H1 (cell line): ENCODE results near the gene LMO4. TPM values are rescaled to one million over a fixed set of nuclear protein-coding genes. Genes with fewer than 3 reads are reported as not detected.

ENCODE experiments used
- CTCF ChIA-PET: fragments of 300-600 bp; sonication (Branson Sonifier 250); formaldehyde crosslinking; loops from one replicate; lab custom pipeline; 2021; ENCODE audit not compliant: partially characterized antibody; lab: Charles Lee
- POLR2A ChIA-PET: fragments of 300-600 bp; sonication (Branson Sonifier 250); formaldehyde crosslinking; loops from one replicate; lab custom pipeline; 2021; ENCODE audit warnings: inconsistent platforms; ENCODE audit not compliant: partially characterized antibody; lab: Charles Lee
- DNase-seq, 2 experiments: peaks; one replicate each; pipeline versions ENCODE4 v3.0.0 to v3.0.0-alpha.2; 2010 to 2022; ENCODE audit warnings: low spot score in 2 of 2, low read depth in 1 of 2, mixed read lengths in 1 of 2
- FAIRE-seq: peaks from 2 replicates; lab custom pipeline; 2011; peaks lifted over from hg19 to GRCh38; lab: Jason Lieb, UNC
- H2AFZ ChIP-seq: 2 replicates; pipeline ENCODE4 v1.8.1; 2012; ENCODE audit warnings: low read length, inconsistent platforms
- H2AK5ac ChIP-seq: 2 replicates; pipeline ENCODE4 v1.6.1; 2013; ENCODE audit warnings: low read depth, low read length
- H2BK120ac ChIP-seq: replicated peaks from 2 replicates; pipeline ENCODE3; 2013; ENCODE audit warnings: low read depth, low read length, inconsistent platforms
- H2BK12ac ChIP-seq: 2 replicates; pipeline ENCODE4 v1.6.1; 2013; ENCODE audit warnings: low read depth, low read length
- H2BK15ac ChIP-seq: 2 replicates; pipeline ENCODE4 v1.6.1; 2013; ENCODE audit warnings: low read length
- H2BK20ac ChIP-seq: 2 replicates; pipeline ENCODE4 v1.6.1; 2013; ENCODE audit warnings: low read length
- H2BK5ac ChIP-seq: 2 replicates; pipeline ENCODE4 v1.6.1; 2013; ENCODE audit warnings: low read depth, low read length
- H3K14ac ChIP-seq: 2 replicates; pipeline ENCODE4 v1.6.1; 2013; ENCODE audit warnings: inconsistent platforms; ENCODE audit not compliant: insufficient read length
- H3K18ac ChIP-seq: 2 replicates; pipeline ENCODE4 v1.6.1; 2013; ENCODE audit warnings: low read length; ENCODE audit errors: extremely low read depth
- H3K23ac ChIP-seq: 2 replicates; pipeline ENCODE4 v1.6.1; 2013; ENCODE audit warnings: inconsistent platforms; ENCODE audit not compliant: insufficient read length
- H3K23me2 ChIP-seq: 2 replicates; pipeline ENCODE4 v1.6.1; 2013; ENCODE audit warnings: low read depth, low read length
- H3K27ac ChIP-seq: 2 replicates; pipeline ENCODE4 v1.6.1; 2011; ENCODE audit warnings: low read depth, low read length, inconsistent platforms
- H3K27me3 ChIP-seq, 4 experiments: replicated peaks in 1 of 4; 1 replicate in 1 of 4; 2 replicates in 3 of 4; pipeline versions ENCODE4 v1.6.1 to v1.8.1; 2011 to 2013; ENCODE audit warnings: low read length in 3 of 4, mild to moderate bottlenecking in 3 of 4, inconsistent platforms in 2 of 4, mixed read lengths in 2 of 4, moderate library complexity in 1 of 4; ENCODE audit not compliant: control insufficient read depth in 3 of 4, insufficient read depth in 3 of 4; ENCODE audit errors: extremely low read depth in 1 of 4
- H3K36me3 ChIP-seq, 4 experiments: 2 replicates each; pipeline versions ENCODE4 v1.6.1 to v1.8.1; 2011 to 2013; ENCODE audit warnings: mild to moderate bottlenecking in 4 of 4, low read length in 3 of 4, moderate library complexity in 2 of 4, control low read depth in 1 of 4, inconsistent platforms in 1 of 4; ENCODE audit not compliant: insufficient read depth in 4 of 4, control insufficient read depth in 2 of 4
- H3K4ac ChIP-seq: replicated peaks from 2 replicates; pipeline ENCODE3; 2013; ENCODE audit warnings: low read length, low read depth, mixed read lengths, inconsistent platforms; ENCODE audit not compliant: insufficient read length
- H3K4me1 ChIP-seq, 4 experiments: replicated peaks in 1 of 4; 1 replicate in 1 of 4; 2 replicates in 3 of 4; pipeline versions ENCODE4 v1.6.1 to v1.8.1; 2011 to 2013; ENCODE audit warnings: low read length in 3 of 4, inconsistent platforms in 2 of 4, mixed read lengths in 1 of 4; ENCODE audit not compliant: insufficient read depth in 4 of 4, control insufficient read depth in 3 of 4
- H3K4me2 ChIP-seq, 2 experiments: 2 replicates each; pipeline versions ENCODE4 v1.6.1 to v1.8.1; 2011 to 2013; ENCODE audit warnings: low read depth in 2 of 2, low read length in 2 of 2, control low read depth in 1 of 2, inconsistent platforms in 1 of 2, mild to moderate bottlenecking in 1 of 2; ENCODE audit not compliant: insufficient read depth in 1 of 2
- H3K4me3 ChIP-seq, 4 experiments: fragments of 200-600, 300-600 bp in 1 of 4; sonication (generic), shearing (Covaris generic), sonication (Bioruptor Twin) in 1 of 4; 2 replicates each; pipeline versions ENCODE4 v1.5.1 to v1.8.1; 2011 to 2016; ENCODE audit warnings: low read length in 4 of 4, low read depth in 3 of 4, control low read depth in 2 of 4, inconsistent platforms in 2 of 4, mild to moderate bottlenecking in 2 of 4, mixed read lengths in 1 of 4, moderate library complexity in 1 of 4; ENCODE audit not compliant: insufficient read depth in 2 of 4; ENCODE audit errors: extremely low read depth in 1 of 4
- H3K56ac ChIP-seq: replicated peaks from 2 replicates; pipeline ENCODE3; 2013; ENCODE audit warnings: low read depth, mild to moderate bottlenecking, mixed read lengths, low read length, inconsistent platforms; ENCODE audit not compliant: insufficient read length
- H3K79me1 ChIP-seq: 2 replicates; pipeline ENCODE4 v1.6.1; 2013; ENCODE audit warnings: low read depth, low read length, control low read depth
- H3K79me2 ChIP-seq, 2 experiments: 2 replicates each; pipeline versions ENCODE4 v1.6.1 to v1.8.1; 2012 to 2013; ENCODE audit warnings: low read length in 2 of 2, mild to moderate bottlenecking in 2 of 2, inconsistent platforms in 1 of 2; ENCODE audit not compliant: insufficient read depth in 2 of 2, control insufficient read depth in 1 of 2
- H3K9ac ChIP-seq, 4 experiments: replicated peaks in 1 of 4; 1 replicate in 1 of 4; 2 replicates in 3 of 4; pipeline versions ENCODE4 v1.6.1 to v1.8.1; 2011 to 2013; ENCODE audit warnings: low read depth in 3 of 4, low read length in 3 of 4, control low read depth in 2 of 4, mild to moderate bottlenecking in 2 of 4, moderate library complexity in 2 of 4, inconsistent platforms in 1 of 4; ENCODE audit errors: extremely low read depth in 1 of 4
- H3K9me3 ChIP-seq, 2 experiments: 2 replicates each; pipeline versions ENCODE4 v1.6.1 to v1.8.1; 2012 to 2013; ENCODE audit warnings: mild to moderate bottlenecking in 2 of 2, moderate library complexity in 2 of 2, control low read depth in 1 of 2, inconsistent platforms in 1 of 2, low read depth in 1 of 2, low read length in 1 of 2, mixed read lengths in 1 of 2; ENCODE audit not compliant: insufficient read depth in 2 of 2
- H4K20me1 ChIP-seq, 2 experiments: replicated peaks in 1 of 2; 2 replicates each; pipeline versions ENCODE3 to v1.8.1; 2011 to 2013; ENCODE audit warnings: inconsistent platforms in 2 of 2, low read length in 2 of 2, mild to moderate bottlenecking in 1 of 2; ENCODE audit not compliant: insufficient read depth in 2 of 2, control insufficient read depth in 1 of 2
- H4K5ac ChIP-seq: 2 replicates; pipeline ENCODE4 v1.6.1; 2013; ENCODE audit warnings: low read length, low read depth, mixed read lengths, inconsistent platforms; ENCODE audit not compliant: insufficient read length
- H4K8ac ChIP-seq: 2 replicates; pipeline ENCODE4 v1.8.0; 2013; ENCODE audit warnings: mild to moderate bottlenecking, moderate library complexity, low read length, inconsistent platforms; ENCODE audit not compliant: insufficient read depth; ENCODE audit errors: extremely low read depth
- H4K91ac ChIP-seq: replicated peaks from 2 replicates; pipeline ENCODE3; 2013; ENCODE audit warnings: low read length, mixed read lengths, inconsistent platforms; ENCODE audit not compliant: insufficient read length
- CEBPB ChIP-seq: IDR thresholded peaks from 2 replicates; pipeline ENCODE4 v1.6.1; 2012; ENCODE audit warnings: low read depth, low read length
- GABPA ChIP-seq: IDR thresholded peaks from 2 replicates; pipeline ENCODE4 v1.6.1; 2011; ENCODE audit warnings: mild to moderate bottlenecking, low read length, moderate library complexity, borderline replicate concordance; ENCODE audit not compliant: insufficient read depth
- HDAC2 ChIP-seq, 2 experiments: fragments of 300-600 bp in 1 of 2; sonication (generic) in 1 of 2; IDR thresholded peaks; 2 replicates each; pipeline ENCODE4 v1.6.1; 2011 to 2012; ENCODE audit warnings: low read depth in 2 of 2, low read length in 2 of 2, mild to moderate bottlenecking in 2 of 2, moderate library complexity in 2 of 2, borderline replicate concordance in 1 of 2, inconsistent platforms in 1 of 2
- KDM5A ChIP-seq: fragments of 200-600 bp; IDR thresholded peaks from 2 replicates; pipeline ENCODE4 v1.7.1; 2012; ENCODE audit warnings: mild to moderate bottlenecking, low read length, inconsistent platforms, mixed read lengths
- MAFK ChIP-seq: IDR thresholded peaks from 2 replicates; pipeline ENCODE4 v1.6.1; 2012; ENCODE audit warnings: low read depth, mild to moderate bottlenecking, improper control_type of control experiment, low read length
- POLR2AphosphoS5 ChIP-seq: IDR thresholded peaks from 2 replicates; pipeline ENCODE4 v1.6.1; 2011; ENCODE audit warnings: low read depth, low read length
- RFX5 ChIP-seq: IDR thresholded peaks from 2 replicates; pipeline ENCODE4 v1.6.1; 2011; ENCODE audit warnings: low read depth, low read length, improper control_type of control experiment, borderline replicate concordance
- SIX5 ChIP-seq: IDR thresholded peaks from 2 replicates; pipeline ENCODE4 v1.6.1; 2011; ENCODE audit warnings: mild to moderate bottlenecking, low read depth, low read length
- TAF1 ChIP-seq: IDR thresholded peaks from 2 replicates; pipeline ENCODE4 v1.6.1; 2011; ENCODE audit warnings: mild to moderate bottlenecking, low read depth, low read length
- TEAD4 ChIP-seq: IDR thresholded peaks from 2 replicates; pipeline ENCODE4 v1.6.1; 2012; ENCODE audit warnings: low read depth, low read length, inconsistent platforms, mixed read lengths
- WGBS, 2 experiments: shearing (Covaris generic) in 1 of 2; methylation state at CpG; one replicate each; pipeline versions ENCODE4 v1.1.6 to v1.1.7; 2013 to 2015; ENCODE audit warnings: low lambda C conversion rate in 2 of 2, mixed read lengths in 2 of 2, inconsistent platforms in 1 of 2, low coverage in 1 of 2, missing lambda C conversion rate in 1 of 2; ENCODE audit not compliant: insufficient replicate concordance in 2 of 2, insufficient coverage in 1 of 2, insufficient read length in 1 of 2; ENCODE audit errors: extremely low coverage in 1 of 2, missing lambda C conversion rate in 1 of 2; 5-methylcytosine and 5-hydroxymethylcytosine counted together
- polyA plus RNA-seq, 7 experiments: library from polyadenylated mRNA; depleted of rRNA in 3 of 7; stranded (reverse) in 5 of 7; unstranded in 2 of 7; fragments of >200 nt in 5 of 7; fragments of 200-250 nt in 2 of 7; gene quantifications; 1 replicate in 5 of 7; 2 replicates in 1 of 7; 4 replicates in 1 of 7; pipeline versions ENCODE4 v1.2.1 to v1.2.3, GENCODE V29; 2011 to 2013; ENCODE audit warnings: missing spikeins in 2 of 7, mixed read lengths in 2 of 7
- total RNA-seq: library from RNA; stranded (reverse); fragmentation: NEBNext Ultra II Directional; extraction: Animal tissue kit (Norgen Biotek cat#: 25700); gene quantifications from 2 replicates; pipeline ENCODE4 v1.2.1, GENCODE V29; 2021

The LMO4 gene
- total and polyA plus RNA-seq, 2 of the 8 experiments (the other 6 are each of a cell fraction or from before 2014, with no cell fraction given): 71.7 to 98.7 TPM

GRCh38 chr1:87346130-87346814 is 17.6 kb downstream of the LMO4 start:
- Histone ChIP-seq H3K18ac (no peak overlapping the region), H3K4me2 (no peak overlapping the region), H3K4me1 (no peaks in the 10 kb centered on the region), H2BK120ac (no peak overlapping the region), H3K79me2 (0 out of 4 replicates have a peak, but pooled peaks cover 0 to 6% of the 10 kb centered on the region in 2 experiments), H4K8ac (no peak overlapping the region), H3K4me3 (no peak overlapping the region), H3K56ac (no peak overlapping the region), H3K79me1 (no peaks in the 10 kb centered on the region), H2AK5ac (no peak overlapping the region), H3K27me3 (no peaks in the 10 kb centered on the region), H4K20me1 (peaks cover 0 to 2% of the 10 kb centered on the region in 2 experiments), H3K27ac (no peak overlapping the region), H3K9ac (no peak overlapping the region), H4K91ac (no peak overlapping the region), H2BK5ac (no peak overlapping the region), H3K36me3 (peaks cover 3 to 54% (median 23%) of the 10 kb centered on the region in 4 experiments; a peak in 6 of 8 replicates), H3K23me2 (no peaks in the 10 kb centered on the region), H2BK20ac (no peak overlapping the region), H3K4ac (no peak overlapping the region), H3K14ac (no peak overlapping the region), H4K5ac (no peak overlapping the region), H2BK15ac (no peak overlapping the region), H3K23ac (no peak overlapping the region), H2AFZ (no peak overlapping the region), H2BK12ac (no peak overlapping the region), H3K9me3 (no peaks in the 10 kb centered on the region)
- no peak for FAIRE-seq
- CTCF ChIA-PET: interaction anchor here (1.1 to 2.8 kb wide), 9 partner anchors 9 to 174 kb away, joined by 3 to 13 read pairs (median 6); no protein-coding TSS in a partner anchor
- POLR2A ChIA-PET: interaction anchor here (13.3 kb wide), 1 partner anchor 16 kb away, joined by 184 read pairs; the partner anchor contains the start of gene LMO4
- no peak for DNase-seq
- 85% methylated on average over 8 of the region's 8 CpGs; no CpG with 5 or more reads in 1 of the 2 experiments for WGBS, 2 experiments
- TF ChIP-seq POLR2AphosphoS5 (no peak), HDAC2 (IDR thresholded peaks at IDR 0.05; ENCODE audit: borderline replicate concordance in 1 of 2, low read depth in 2 of 2, low read length in 2 of 2) (no peak), RFX5 (no peak), MAFK (no peak), SIX5 (no peak), GABPA (no peak), KDM5A (no peak), TAF1 (no peak), TEAD4 (no peak), CEBPB (no peak)
